Mucosa of rectum (tissue), 2 donors: ENCODE data around the gene GPX3.

Experiments
- H3K27ac ChIP-seq, 2 donors: one replicate each; pipeline ENCODE4 v1.7.0; 2013; ENCODE audit warnings: inconsistent platforms in 2 of 2, low read depth in 2 of 2, low read length in 2 of 2
- H3K27me3 ChIP-seq, 2 donors: one replicate each; pipeline ENCODE4 v1.7.0; 2013; ENCODE audit warnings: low read length in 2 of 2; ENCODE audit not compliant: control insufficient read depth in 2 of 2, insufficient read depth in 2 of 2
- H3K36me3 ChIP-seq, 2 donors: one replicate each; pipeline ENCODE4 v1.7.0; 2013; ENCODE audit warnings: low read length in 2 of 2; ENCODE audit not compliant: control insufficient read depth in 2 of 2, insufficient read depth in 2 of 2
- H3K4me1 ChIP-seq, 2 donors: one replicate each; pipeline ENCODE4 v1.7.0; 2013; ENCODE audit warnings: low read length in 2 of 2, mild to moderate bottlenecking in 1 of 2; ENCODE audit not compliant: control insufficient read depth in 2 of 2, insufficient read depth in 2 of 2
- H3K4me3 ChIP-seq, 2 donors: one replicate each; pipeline ENCODE4 v1.7.0; 2013; ENCODE audit warnings: low read length in 2 of 2
- H3K9ac ChIP-seq, 2 donors: one replicate each; pipeline ENCODE4 v1.7.0; 2013; ENCODE audit warnings: low read length in 2 of 2, low read depth in 1 of 2, mild to moderate bottlenecking in 1 of 2
- H3K9me3 ChIP-seq, 2 donors: one replicate each; pipeline ENCODE4 v1.7.0; 2013; ENCODE audit warnings: low read length in 2 of 2; ENCODE audit not compliant: control insufficient read depth in 2 of 2
- donor health status: healthy.
- donor health status: Normal muscosa, but diverticular disease.

GPX3 gene

GRCh38 chr5:151055336-151055735 lies 34.9 kb downstream of the GPX3 start:
- peak overlapping the region; percentile 52 to 79 for H3K27ac ChIP-seq

GRCh38 chr5:151056379-151057325 lies 36.3 kb downstream of the GPX3 start:
- H3K4me1 ChIP-seq: peaks cover 24 to 25% of the 10 kb centered on the region in 2 donors
- no peak overlapping the region for H3K4me3 ChIP-seq
- no peak overlapping the region for H3K9ac ChIP-seq
- H3K27ac ChIP-seq: no peak overlapping the region
- H3K9me3 ChIP-seq: no peaks in the 10 kb centered on the region
- no peaks in the 10 kb centered on the region for H3K27me3 ChIP-seq
- H3K36me3 ChIP-seq: peaks cover 67 to 83% of the 10 kb centered on the region in 2 donors

More at GRCh38 chr5:151055336-151055735, 34.9 kb downstream of the GPX3 start:
- no peaks in the 10 kb centered on the region for H3K27me3 ChIP-seq
- H3K4me1 ChIP-seq: peaks cover 22 to 25% of the 10 kb centered on the region in 2 donors
- H3K9ac ChIP-seq: peak overlapping the region in 1 of 2 donors; percentile 39
- H3K4me3 ChIP-seq: no peak overlapping the region
- no peaks in the 10 kb centered on the region for H3K9me3 ChIP-seq
- peaks cover 66 to 81% of the 10 kb centered on the region in 2 donors for H3K36me3 ChIP-seq

- Histone ChIP-seq H3K4me3 (no peak overlapping the region), H3K36me3 (peaks cover 77 to 90% of the 10 kb centered on the region in 2 donors), H3K4me1 (peaks cover 21 to 27% of the 10 kb centered on the region in 2 donors), H3K9me3 (no peaks in the 10 kb centered on the region), H3K27ac (no peak overlapping the region), H3K27me3 (no peaks in the 10 kb centered on the region), H3K9ac (no peak overlapping the region)
Measured at GRCh38 chr5:151058301-151058700, 37.9 kb downstream of the GPX3 start.

GRCh38 chr5:151058891-151059489 lies 38.6 kb downstream of the GPX3 start:
- no peak overlapping the region for H3K9ac ChIP-seq
- H3K36me3 ChIP-seq: peaks cover 71 to 87% of the 10 kb centered on the region in 2 donors

GRCh38 chr5:151060742-151061141 lies 40.4 kb downstream of the GPX3 start:
- H3K9ac ChIP-seq: no peak overlapping the region
- no peaks in the 10 kb centered on the region for H3K9me3 ChIP-seq
- no peaks in the 10 kb centered on the region for H3K27me3 ChIP-seq
- peaks cover 62 to 76% of the 10 kb centered on the region in 2 donors for H3K36me3 ChIP-seq
- H3K4me1 ChIP-seq: peaks cover 21% of the 10 kb centered on the region in 2 donors
- no peak overlapping the region for H3K4me3 ChIP-seq
- H3K27ac ChIP-seq: no peak overlapping the region

More at GRCh38 chr5:151058891-151059489, 38.6 kb downstream of the GPX3 start:
- no peaks in the 10 kb centered on the region for H3K27me3 ChIP-seq
- H3K27ac ChIP-seq: peak overlapping the region in 1 of 2 donors; percentile 46
- no peak overlapping the region for H3K4me3 ChIP-seq
- peaks cover 27 to 31% of the 10 kb centered on the region in 2 donors for H3K4me1 ChIP-seq
- no peaks in the 10 kb centered on the region for H3K9me3 ChIP-seq

GRCh38 chr5:151062405-151063141 lies 42.2 kb downstream of the GPX3 start:
- Histone ChIP-seq H3K27me3 (no peaks in the 10 kb centered on the region), H3K27ac (no peak overlapping the region), H3K36me3 (peaks cover 56 to 71% of the 10 kb centered on the region in 2 donors), H3K9me3 (no peaks in the 10 kb centered on the region), H3K4me1 (peaks cover 21 to 27% of the 10 kb centered on the region in 2 donors), H3K9ac (no peak overlapping the region), H3K4me3 (no peak overlapping the region)

GRCh38 chr5:151063142-151063989 lies 43.0 kb downstream of the GPX3 start:
- peak overlapping the region; percentile 7 to 12 for H3K27ac ChIP-seq
- no peaks in the 10 kb centered on the region for H3K27me3 ChIP-seq
- no peak overlapping the region for H3K4me3 ChIP-seq
- H3K36me3 ChIP-seq: peaks cover 52 to 71% of the 10 kb centered on the region in 2 donors
- H3K9me3 ChIP-seq: no peaks in the 10 kb centered on the region
- peaks cover 29 to 35% of the 10 kb centered on the region in 2 donors for H3K4me1 ChIP-seq
- H3K9ac ChIP-seq: no peak overlapping the region

GRCh38 chr5:151064916-151065499 lies 44.6 kb downstream of the GPX3 start:
- peaks cover 40 to 44% of the 10 kb centered on the region in 2 donors for H3K4me1 ChIP-seq
- no peaks in the 10 kb centered on the region for H3K27me3 ChIP-seq
- no peak overlapping the region for H3K9ac ChIP-seq
- H3K9me3 ChIP-seq: no peaks in the 10 kb centered on the region
- peaks cover 36 to 59% of the 10 kb centered on the region in 2 donors for H3K36me3 ChIP-seq
- no peak overlapping the region for H3K27ac ChIP-seq
- no peak overlapping the region for H3K4me3 ChIP-seq

- no peak overlapping the region for H3K27ac ChIP-seq
- H3K4me3 ChIP-seq: no peak overlapping the region
- H3K4me1 ChIP-seq: peaks cover 44% of the 10 kb centered on the region in 2 donors
- no peaks in the 10 kb centered on the region for H3K27me3 ChIP-seq
- H3K9me3 ChIP-seq: no peaks in the 10 kb centered on the region
- H3K9ac ChIP-seq: no peak overlapping the region
- H3K36me3 ChIP-seq: peaks cover 35 to 58% of the 10 kb centered on the region in 2 donors
Measured at GRCh38 chr5:151065609-151066008, 45.2 kb downstream of the GPX3 start.
